Astrocyte (in vitro differentiated cells and primary cell): Measurements from ENCODE around the gene BHLHE23. TPM values are rescaled to one million over a fixed set of nuclear protein-coding genes. Genes with fewer than 3 reads are reported as not detected.
"Not testable (repeated sequence)": the region's sequence is repeated elsewhere in the genome, so short reads cannot be mapped to it uniquely, and the experiment has no call there.

ENCODE experiments used
- DNase-seq: peaks from one replicate; pipeline ENCODE4 v3.0.0-alpha.2; 2010; ENCODE audit warnings: low read depth
- FAIRE-seq: peaks from 2 replicates; lab custom pipeline; 2011; peaks lifted over from hg19 to GRCh38; lab: Jason Lieb, UNC
- H2AFZ ChIP-seq: 2 replicates; pipeline ENCODE4 v1.6.0; 2012; ENCODE audit warnings: low read depth, low read length, inconsistent platforms
- H3K27ac ChIP-seq: 2 replicates; pipeline ENCODE4 v1.5.1; 2011; ENCODE audit warnings: low read depth, low read length, inconsistent platforms
- H3K27me3 ChIP-seq: 2 replicates; pipeline ENCODE4 v1.6.0; 2011; ENCODE audit warnings: low read length, inconsistent platforms; ENCODE audit not compliant: insufficient read depth
- H3K36me3 ChIP-seq: 2 replicates; pipeline ENCODE4 v1.5.1; 2011; ENCODE audit warnings: low read length, inconsistent platforms; ENCODE audit not compliant: insufficient read depth
- H3K4me1 ChIP-seq: 2 replicates; pipeline ENCODE4 v1.5.1; 2011; ENCODE audit warnings: low read length, inconsistent platforms; ENCODE audit not compliant: insufficient read depth
- H3K4me2 ChIP-seq: 2 replicates; pipeline ENCODE4 v1.6.0; 2012; ENCODE audit warnings: low read length, inconsistent platforms
- H3K4me3 ChIP-seq: 2 replicates; pipeline ENCODE4 v1.5.1; 2011; ENCODE audit warnings: low read depth, mild to moderate bottlenecking, low read length, inconsistent platforms; ENCODE audit not compliant: insufficient read depth
- H3K79me2 ChIP-seq: 2 replicates; pipeline ENCODE4 v1.6.0; 2012; ENCODE audit warnings: mild to moderate bottlenecking, low read length, inconsistent platforms; ENCODE audit not compliant: insufficient read depth
- H3K9ac ChIP-seq: 2 replicates; pipeline ENCODE4 v1.6.0; 2012; ENCODE audit warnings: mild to moderate bottlenecking, low read length, inconsistent platforms
- H3K9me3 ChIP-seq: 2 replicates; pipeline ENCODE4 v1.5.1; 2012; ENCODE audit warnings: low read depth, mild to moderate bottlenecking, low read length, inconsistent platforms; ENCODE audit not compliant: insufficient read depth
- H4K20me1 ChIP-seq: 2 replicates; pipeline ENCODE4 v1.6.0; 2012; ENCODE audit warnings: low read length, inconsistent platforms; ENCODE audit not compliant: insufficient read depth
- H3K27ac Mint-ChIP-seq: one replicate; pipeline ENCODE4 v1.8.0; 2021; ENCODE audit warnings: mild to moderate bottlenecking, mixed read lengths; ENCODE audit not compliant: unreplicated experiment
- H3K27me3 Mint-ChIP-seq: one replicate; pipeline ENCODE4 v1.8.0; 2021; ENCODE audit warnings: low read depth, mixed read lengths; ENCODE audit not compliant: unreplicated experiment
- H3K36me3 Mint-ChIP-seq: one replicate; pipeline ENCODE4 v1.8.0; 2021; ENCODE audit warnings: low read depth, mixed read lengths; ENCODE audit not compliant: unreplicated experiment
- H3K4me1 Mint-ChIP-seq: one replicate; pipeline ENCODE4 v1.8.0; 2021; ENCODE audit warnings: low read depth, mixed read lengths; ENCODE audit not compliant: unreplicated experiment
- H3K4me3 Mint-ChIP-seq: one replicate; pipeline ENCODE4 v1.8.0; 2021; ENCODE audit warnings: mild to moderate bottlenecking, moderate library complexity, mixed read lengths; ENCODE audit not compliant: unreplicated experiment
- H3K9me3 Mint-ChIP-seq: one replicate; pipeline ENCODE4 v1.8.0; 2021; ENCODE audit warnings: mild to moderate bottlenecking, mixed read lengths; ENCODE audit not compliant: unreplicated experiment
- CTCF ChIP-seq: IDR thresholded peaks from 2 replicates; pipeline ENCODE4 v1.5.1; 2011; ENCODE audit warnings: low read depth, mild to moderate bottlenecking, inconsistent platforms, low read length, moderate library complexity; ENCODE audit not compliant: insufficient read depth
- EZH2 ChIP-seq: IDR thresholded peaks from 2 replicates; pipeline ENCODE4 v1.6.1; 2012; ENCODE audit warnings: mild to moderate bottlenecking, low read length, inconsistent platforms; ENCODE audit not compliant: insufficient read depth
- total RNA-seq: library from RNA; stranded (reverse); gene quantifications from 2 replicates; pipeline ENCODE4 v1.2.1, GENCODE V29; 2021

BHLHE23 gene
- total RNA-seq, 1 donor from 2014 or later = not detected

- H3K4me1 ChIP-seq = no peaks in the 10 kb centered on the region
- H3K79me2 ChIP-seq = no peaks in the 10 kb centered on the region
- Mint-ChIP-seq H3K36me3 (no peaks in the 10 kb centered on the region), H3K4me1 (peaks cover 2% of the 10 kb centered on the region), H3K4me3 (no peak overlapping the region), H3K27me3 (peaks cover 58% of the 10 kb centered on the region), H3K27ac (no peak overlapping the region), H3K9me3 (no peaks in the 10 kb centered on the region)
- no peak overlapping the region for H3K9ac ChIP-seq
- DNase-seq = no peak
- no peak overlapping the region for H2AFZ ChIP-seq
- H3K27me3 ChIP-seq = peaks cover 39% of the 10 kb centered on the region
- TF ChIP-seq EZH2 = no peak
- no peak for TF ChIP-seq CTCF
- no peaks in the 10 kb centered on the region for H4K20me1 ChIP-seq
- H3K9me3 ChIP-seq = no peaks in the 10 kb centered on the region
- no peak for FAIRE-seq
- no peaks in the 10 kb centered on the region for H3K36me3 ChIP-seq
- no peak overlapping the region for H3K4me2 ChIP-seq
- H3K27ac ChIP-seq = no peak overlapping the region
- H3K4me3 ChIP-seq = no peak overlapping the region
Observed at GRCh38 chr20:63036291-63036690, 29.5 kb upstream of the BHLHE23 start.

GRCh38 chr20:63035603-63036185, 28.9 kb upstream of the BHLHE23 start:
- no peaks in the 10 kb centered on the region for H4K20me1 ChIP-seq
- H3K27me3 ChIP-seq = peaks cover 37% of the 10 kb centered on the region
- DNase-seq = no peak
- H3K36me3 ChIP-seq = no peaks in the 10 kb centered on the region
- H3K27ac ChIP-seq = no peak overlapping the region
- H3K4me1 Mint-ChIP-seq = peaks cover 2% of the 10 kb centered on the region
- H3K4me2 ChIP-seq = no peak overlapping the region
- H3K4me3 ChIP-seq = no peak overlapping the region
- no peaks in the 10 kb centered on the region for H3K36me3 Mint-ChIP-seq
- no peak overlapping the region for H3K27ac Mint-ChIP-seq
- H3K79me2 ChIP-seq = no peaks in the 10 kb centered on the region
- no peaks in the 10 kb centered on the region for H3K9me3 ChIP-seq
- no peaks in the 10 kb centered on the region for H3K4me1 ChIP-seq
- no peak for FAIRE-seq
- H3K27me3 Mint-ChIP-seq = peaks cover 56% of the 10 kb centered on the region
- H3K9me3 Mint-ChIP-seq = no peaks in the 10 kb centered on the region
- H3K4me3 Mint-ChIP-seq = no peak overlapping the region
- TF ChIP-seq CTCF (no peak), EZH2 (no peak)
- no peak overlapping the region for H2AFZ ChIP-seq
- H3K9ac ChIP-seq = no peak overlapping the region

GRCh38 chr20:63034710-63035602, 28.2 kb upstream of the BHLHE23 start:
- not testable (repeated sequence) for H3K4me2 ChIP-seq, H3K4me1 ChIP-seq, H3K4me1 Mint-ChIP-seq, H4K20me1 ChIP-seq, H3K4me3 Mint-ChIP-seq, H3K36me3 ChIP-seq, H2AFZ ChIP-seq, H3K36me3 Mint-ChIP-seq, H3K79me2 ChIP-seq, H3K9me3 Mint-ChIP-seq, H3K4me3 ChIP-seq, H3K9me3 ChIP-seq, H3K27ac ChIP-seq, H3K9ac ChIP-seq, DNase-seq, H3K27ac Mint-ChIP-seq, FAIRE-seq
- peaks cover 37% of the 10 kb centered on the region for H3K27me3 ChIP-seq
- H3K27me3 Mint-ChIP-seq = peaks cover 50% of the 10 kb centered on the region
